RWPE2 (cell line): ENCODE measurements around the gene APOH.

ENCODE experiments used
- ATAC-seq: fragments of 200-7000 bp; cut with Tn5 transposase; 3 replicates; pipeline ENCODE4 v1.9.1; 2021; ENCODE audit warnings: low read depth
- DNase-seq: peaks from one replicate; pipeline ENCODE4 v3.0.0-alpha.2; 2020; ENCODE audit warnings: low spot score
- H3K27ac ChIP-seq: fragments of 450-650 bp; 2 replicates; pipeline ENCODE4 v1.5.1; 2017; ENCODE audit warnings: mild to moderate bottlenecking; ENCODE audit not compliant: poor library complexity, severe bottlenecking
- H3K27me3 ChIP-seq: fragments of 250-450 bp; sonication (Bioruptor Pico); 2 replicates; pipeline ENCODE4 v1.5.1; 2021; ENCODE audit warnings: mild to moderate bottlenecking, moderate library complexity; ENCODE audit not compliant: insufficient read depth, poor library complexity, severe bottlenecking
- H3K36me3 ChIP-seq: fragments of 250-450 bp; sonication (Bioruptor Pico); 2 replicates; pipeline ENCODE4 v1.5.1; 2020; ENCODE audit warnings: low read depth, mild to moderate bottlenecking, moderate library complexity
- H3K4me1 ChIP-seq: fragments of 250-450 bp; sonication (Bioruptor Pico); 2 replicates; pipeline ENCODE4 v1.5.1; 2021; ENCODE audit warnings: mild to moderate bottlenecking, moderate library complexity; ENCODE audit not compliant: insufficient read depth, poor library complexity, severe bottlenecking
- H3K4me3 ChIP-seq: fragments of 250-450 bp; sonication (Bioruptor Pico); 2 replicates; pipeline ENCODE4 v1.5.1; 2021; ENCODE audit warnings: mild to moderate bottlenecking, moderate library complexity; ENCODE audit not compliant: severe bottlenecking
- H3K9me3 ChIP-seq: fragments of 250-450 bp; sonication (Bioruptor Pico); 2 replicates; pipeline ENCODE4 v1.5.1; 2021; ENCODE audit warnings: mild to moderate bottlenecking, moderate library complexity; ENCODE audit not compliant: severe bottlenecking
- TF ChIP-seq, protein P1 (sequence below): fragments of 450-650 bp; IDR thresholded peaks from one replicate; pipeline ENCODE4 v1.5.1; 2017; ENCODE audit warnings: mild to moderate bottlenecking, moderate library complexity; ENCODE audit not compliant: poor library complexity, severe bottlenecking

Gene APOH

DNA sequence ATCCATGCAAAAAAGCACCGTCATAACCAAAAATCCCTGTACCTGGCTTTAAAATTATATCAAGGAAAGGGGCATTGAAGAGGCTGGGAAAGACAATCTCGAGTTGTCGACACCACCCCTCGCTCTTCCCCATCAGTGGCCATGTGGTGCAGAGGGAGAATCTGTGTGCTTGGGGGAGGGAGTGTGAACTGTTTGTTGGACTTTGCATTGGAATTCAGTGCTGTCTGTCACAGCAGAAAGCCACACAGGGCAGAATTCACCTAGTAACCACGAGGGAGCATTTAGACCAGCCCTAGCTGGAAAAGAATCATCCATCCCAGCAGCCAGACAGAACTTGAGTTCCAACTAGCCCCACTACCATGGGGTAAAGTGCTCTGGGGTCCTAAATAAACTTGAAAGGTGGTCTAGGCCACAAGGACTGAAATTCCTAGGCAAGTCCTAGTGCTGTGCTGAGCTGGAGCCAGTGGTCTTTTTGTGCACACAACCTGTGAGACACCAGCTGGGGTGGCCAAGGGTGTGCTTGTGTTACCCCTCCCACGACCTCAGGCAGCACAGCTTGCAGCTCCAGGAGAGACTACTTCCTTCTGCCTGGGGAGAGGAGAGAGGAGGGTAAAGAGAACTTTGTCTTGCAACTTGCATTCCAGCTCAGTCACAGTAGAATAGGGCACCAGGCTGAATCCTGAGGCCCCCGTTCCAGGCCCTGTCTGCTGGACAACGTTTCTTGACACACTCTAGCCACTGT lies 25.8 kb downstream of the APOH start:
- no peaks in the 10 kb centered on the region for H3K9me3 ChIP-seq
- H3K27ac ChIP-seq, result no peak overlapping the region
- ATAC-seq (no peak), DNase-seq (no peak)
- H3K36me3 ChIP-seq, result no peaks in the 10 kb centered on the region
- TF ChIP-seq, protein P1, sequence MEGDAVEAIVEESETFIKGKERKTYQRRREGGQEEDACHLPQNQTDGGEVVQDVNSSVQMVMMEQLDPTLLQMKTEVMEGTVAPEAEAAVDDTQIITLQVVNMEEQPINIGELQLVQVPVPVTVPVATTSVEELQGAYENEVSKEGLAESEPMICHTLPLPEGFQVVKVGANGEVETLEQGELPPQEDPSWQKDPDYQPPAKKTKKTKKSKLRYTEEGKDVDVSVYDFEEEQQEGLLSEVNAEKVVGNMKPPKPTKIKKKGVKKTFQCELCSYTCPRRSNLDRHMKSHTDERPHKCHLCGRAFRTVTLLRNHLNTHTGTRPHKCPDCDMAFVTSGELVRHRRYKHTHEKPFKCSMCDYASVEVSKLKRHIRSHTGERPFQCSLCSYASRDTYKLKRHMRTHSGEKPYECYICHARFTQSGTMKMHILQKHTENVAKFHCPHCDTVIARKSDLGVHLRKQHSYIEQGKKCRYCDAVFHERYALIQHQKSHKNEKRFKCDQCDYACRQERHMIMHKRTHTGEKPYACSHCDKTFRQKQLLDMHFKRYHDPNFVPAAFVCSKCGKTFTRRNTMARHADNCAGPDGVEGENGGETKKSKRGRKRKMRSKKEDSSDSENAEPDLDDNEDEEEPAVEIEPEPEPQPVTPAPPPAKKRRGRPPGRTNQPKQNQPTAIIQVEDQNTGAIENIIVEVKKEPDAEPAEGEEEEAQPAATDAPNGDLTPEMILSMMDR, result no peak
- no peaks in the 10 kb centered on the region for H3K4me1 ChIP-seq
- H3K4me3 ChIP-seq, result no peak overlapping the region
- no peaks in the 10 kb centered on the region for H3K27me3 ChIP-seq

DNA sequence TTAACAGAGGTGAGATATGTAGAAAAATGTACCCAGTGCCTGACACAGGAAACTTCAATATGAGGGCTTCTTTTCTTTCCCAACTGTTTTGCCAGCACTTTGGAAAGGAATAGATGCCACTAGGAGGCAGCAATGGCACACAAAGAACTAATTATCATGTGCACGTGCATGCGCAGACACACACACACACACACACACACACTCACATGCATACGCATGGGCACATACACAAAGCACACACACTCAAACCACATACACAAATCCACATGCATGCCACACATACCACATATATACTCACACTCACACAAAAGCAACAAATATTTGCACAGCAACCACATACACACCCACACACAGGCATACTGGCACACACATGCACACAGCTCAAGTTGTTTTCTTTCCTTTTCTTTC lies 28.5 kb downstream of the APOH start:
- peak; percentile 46; the same call in 1 of the 3 replicates for ATAC-seq

DNA sequence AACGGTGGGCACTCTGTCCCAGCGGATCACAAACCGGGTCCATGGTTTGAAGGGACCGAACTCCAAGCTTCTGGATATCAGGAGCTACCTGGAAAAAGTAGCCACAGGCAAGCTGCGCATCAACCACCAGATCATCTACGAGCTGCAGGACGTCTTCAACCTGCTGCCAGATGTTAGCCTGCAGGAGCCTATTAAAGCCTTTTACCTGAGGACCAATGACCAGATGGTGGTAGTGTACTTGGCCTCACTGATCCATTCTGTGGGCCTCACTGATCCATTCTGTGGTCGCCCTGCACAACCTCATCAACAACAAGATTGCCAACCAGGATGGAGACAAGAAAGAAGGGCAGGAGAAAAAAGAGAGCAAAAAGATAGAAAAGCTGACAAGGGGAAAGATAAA lies 31.0 kb downstream of the APOH start:
- Histone ChIP-seq H3K4me1 (no peaks in the 10 kb centered on the region), H3K27me3 (no peaks in the 10 kb centered on the region), H3K9me3 (no peaks in the 10 kb centered on the region), H3K27ac (no peak overlapping the region), H3K36me3 (no peaks in the 10 kb centered on the region), H3K4me3 (no peak overlapping the region)
- TF ChIP-seq, protein P1, result no peak
- DNase-seq (no peak), ATAC-seq (no peak)

More for the DNA sequence above, 28.5 kb downstream of the APOH start:
- no peaks in the 10 kb centered on the region for H3K9me3 ChIP-seq
- H3K27me3 ChIP-seq, result no peaks in the 10 kb centered on the region
- H3K27ac ChIP-seq, result no peak overlapping the region
- DNase-seq, result no peak
- no peak overlapping the region for H3K4me3 ChIP-seq
- H3K36me3 ChIP-seq, result no peaks in the 10 kb centered on the region
- TF ChIP-seq, protein P1, result peak; percentile 86
- no peaks in the 10 kb centered on the region for H3K4me1 ChIP-seq

DNA sequence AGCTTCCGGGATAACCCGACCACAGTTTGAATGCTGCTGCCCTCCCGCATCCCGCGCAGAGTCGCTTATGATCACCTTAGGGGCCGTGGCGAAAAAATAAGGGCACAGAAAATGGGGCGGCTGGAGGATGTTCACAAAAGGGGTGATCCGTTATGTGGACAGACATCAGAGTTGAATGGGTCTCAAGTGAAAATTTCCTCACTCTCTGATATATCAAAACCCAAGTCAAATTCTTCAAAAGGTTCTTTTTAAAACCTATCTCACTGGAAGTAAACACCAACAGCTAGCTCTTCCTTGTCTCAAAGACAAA lies 36.9 kb downstream of the APOH start:
- Histone ChIP-seq H3K27me3 (no peaks in the 10 kb centered on the region), H3K4me1 (no peaks in the 10 kb centered on the region), H3K4me3 (peak overlapping the region; percentile 55), H3K27ac (no peak overlapping the region), H3K9me3 (no peaks in the 10 kb centered on the region), H3K36me3 (no peaks in the 10 kb centered on the region)
- ATAC-seq (peak; percentile 9; the same call in 2 of the 3 replicates), DNase-seq (no peak)
- TF ChIP-seq, protein P1, result no peak
